Peyer's patch (tissue), 4 donors: ENCODE measurements around the gene OPCML. TPM values are rescaled to one million over a fixed set of nuclear protein-coding genes. Genes with fewer than 3 reads are reported as not detected.

Experiments
- DNase-seq, 3 donors: peaks; one replicate each; pipeline ENCODE4 v3.0.0-alpha.2; 2017 to 2019
- H3K27ac ChIP-seq, 4 donors: fragments of 200-600 bp; sonication (generic); one replicate each; pipeline ENCODE4 v1.5.1; 2016 to 2019
- H3K27me3 ChIP-seq, 2 donors: fragments of 200-600 bp; sonication (generic); one replicate each; pipeline ENCODE4 v1.5.1; 2019
- H3K36me3 ChIP-seq, 3 donors: fragments of 200-600 bp; sonication (generic); one replicate each; pipeline ENCODE4 v1.5.1; 2016 to 2019
- H3K4me1 ChIP-seq, 4 donors: fragments of 200-600 bp; sonication (generic); one replicate each; pipeline ENCODE4 v1.5.1; 2016 to 2019
- H3K4me3 ChIP-seq, 4 donors: fragments of 200-600 bp; sonication (generic); 1 replicate in 3 of 4; 2 replicates in 1 of 4; pipeline ENCODE4 v1.5.1; 2016 to 2019; ENCODE audit warnings: mild to moderate bottlenecking in 1 of 4
- H3K9me3 ChIP-seq, 4 donors: fragments of 200-600 bp; sonication (generic); one replicate each; pipeline ENCODE4 v1.5.1; 2016 to 2019; ENCODE audit warnings: mild to moderate bottlenecking in 1 of 4
- POLR2A ChIP-seq, 2 donors: fragments of 450-650 bp; IDR thresholded peaks; one replicate each; pipeline ENCODE4 v1.5.1; 2017; ENCODE audit warnings: antibody characterized with exemption in 2 of 2, mild to moderate bottlenecking in 2 of 2, moderate library complexity in 2 of 2
- total RNA-seq, 4 donors: library from RNA; depleted of rRNA; stranded (reverse); fragments of >200 nt; gene quantifications; one replicate each; pipeline ENCODE4 v1.1.0, GENCODE V29; 2016
- TF ChIP-seq, protein P1 (sequence below), 6 experiments: fragments of 450-650 bp in 4 of 6; fragments of 200-600 bp in 2 of 6; sonication (generic) in 1 of 6; IDR thresholded peaks; one replicate each; pipeline ENCODE4 v1.5.1; 2017 to 2019; ENCODE audit warnings: antibody characterized with exemption in 6 of 6, mild to moderate bottlenecking in 3 of 6, moderate library complexity in 1 of 6

Gene OPCML
- total RNA-seq, 4 donors from 2014 or later = not detected

DNA sequence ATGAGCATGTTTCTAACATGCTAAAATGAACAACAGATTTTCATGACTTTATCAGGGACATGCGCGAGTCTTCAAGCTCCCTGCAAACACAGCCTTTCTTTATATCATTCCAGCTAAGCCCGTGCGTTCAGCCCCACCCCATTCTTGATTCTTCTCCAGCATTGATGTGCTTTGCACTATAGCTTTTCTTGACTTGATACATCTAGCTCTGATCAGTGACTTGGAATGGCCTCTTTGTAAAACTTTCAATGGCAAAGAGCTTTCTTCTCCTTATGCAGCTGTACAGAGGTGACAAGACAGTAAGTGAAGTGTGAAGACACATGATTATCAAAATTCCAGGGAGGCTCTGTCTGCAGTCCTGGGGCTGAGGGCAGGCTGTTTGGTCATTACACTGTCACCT lies 561.0 kb downstream of the OPCML start:
- Histone ChIP-seq H3K4me3 (no peak overlapping the region), H3K4me1 (no peaks in the 10 kb centered on the region), H3K36me3 (no peaks in the 10 kb centered on the region), H3K27me3 (no peaks in the 10 kb centered on the region), H3K9me3 (no peaks in the 10 kb centered on the region), H3K27ac (no peak overlapping the region)
- TF ChIP-seq, protein P1, sequence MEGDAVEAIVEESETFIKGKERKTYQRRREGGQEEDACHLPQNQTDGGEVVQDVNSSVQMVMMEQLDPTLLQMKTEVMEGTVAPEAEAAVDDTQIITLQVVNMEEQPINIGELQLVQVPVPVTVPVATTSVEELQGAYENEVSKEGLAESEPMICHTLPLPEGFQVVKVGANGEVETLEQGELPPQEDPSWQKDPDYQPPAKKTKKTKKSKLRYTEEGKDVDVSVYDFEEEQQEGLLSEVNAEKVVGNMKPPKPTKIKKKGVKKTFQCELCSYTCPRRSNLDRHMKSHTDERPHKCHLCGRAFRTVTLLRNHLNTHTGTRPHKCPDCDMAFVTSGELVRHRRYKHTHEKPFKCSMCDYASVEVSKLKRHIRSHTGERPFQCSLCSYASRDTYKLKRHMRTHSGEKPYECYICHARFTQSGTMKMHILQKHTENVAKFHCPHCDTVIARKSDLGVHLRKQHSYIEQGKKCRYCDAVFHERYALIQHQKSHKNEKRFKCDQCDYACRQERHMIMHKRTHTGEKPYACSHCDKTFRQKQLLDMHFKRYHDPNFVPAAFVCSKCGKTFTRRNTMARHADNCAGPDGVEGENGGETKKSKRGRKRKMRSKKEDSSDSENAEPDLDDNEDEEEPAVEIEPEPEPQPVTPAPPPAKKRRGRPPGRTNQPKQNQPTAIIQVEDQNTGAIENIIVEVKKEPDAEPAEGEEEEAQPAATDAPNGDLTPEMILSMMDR (IDR thresholded peaks at IDR 0.05) = no peak
- no peak for DNase-seq

DNA sequence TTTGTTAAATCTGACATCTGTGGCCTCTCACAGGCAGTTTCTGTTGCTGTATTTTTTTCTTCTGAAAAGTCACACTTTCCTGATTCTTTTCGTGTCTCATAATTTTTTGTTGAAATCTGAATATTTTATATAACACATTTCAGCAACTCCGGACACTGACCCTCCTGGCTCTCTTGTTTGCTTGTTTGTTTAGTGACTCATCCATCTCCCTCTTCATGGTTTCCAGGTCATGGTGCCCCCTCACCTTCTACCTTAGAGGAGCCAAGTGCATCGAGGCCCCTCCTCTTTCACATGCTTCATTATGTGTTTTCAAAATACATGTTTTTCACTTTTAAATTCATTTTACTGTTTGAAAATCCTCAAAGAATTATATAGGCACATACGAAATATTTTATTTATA lies 562.4 kb downstream of the OPCML start:
- no peaks in the 10 kb centered on the region for H3K27me3 ChIP-seq
- no peak overlapping the region for H3K4me3 ChIP-seq
- no peak overlapping the region for H3K27ac ChIP-seq
- no peaks in the 10 kb centered on the region for H3K9me3 ChIP-seq
- no peak for TF ChIP-seq POLR2A (IDR thresholded peaks at IDR 0.05)
- TF ChIP-seq, protein P1 (IDR thresholded peaks at IDR 0.05) = no peak
- no peaks in the 10 kb centered on the region for H3K4me1 ChIP-seq
- no peaks in the 10 kb centered on the region for H3K36me3 ChIP-seq
- no peak for DNase-seq

DNA sequence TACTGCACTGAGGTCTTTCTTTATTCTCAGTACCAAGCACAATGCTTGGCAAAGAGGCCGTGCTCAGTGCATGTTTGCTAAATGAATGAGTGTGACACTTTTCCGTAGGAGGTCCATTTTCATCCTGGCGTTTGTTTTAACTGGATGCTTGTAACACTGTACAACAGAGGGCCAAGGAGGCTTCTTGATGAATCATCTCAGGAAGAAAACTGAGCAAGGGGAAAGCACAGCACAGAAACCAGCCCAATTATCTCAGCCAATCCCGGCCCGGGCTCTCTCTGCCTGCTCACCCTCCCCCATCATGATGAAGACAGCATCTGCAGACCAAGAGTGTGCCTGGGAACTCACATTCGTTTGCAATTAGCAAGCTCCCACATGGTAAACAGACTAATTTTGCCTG lies 570.3 kb downstream of the OPCML start:
- no peak overlapping the region for H3K4me3 ChIP-seq
- TF ChIP-seq POLR2A (IDR thresholded peaks at IDR 0.05) = no peak
- TF ChIP-seq, protein P1 (IDR thresholded peaks at IDR 0.05) = no peak
- no peaks in the 10 kb centered on the region for H3K9me3 ChIP-seq
- H3K27me3 ChIP-seq = no peaks in the 10 kb centered on the region
- no peaks in the 10 kb centered on the region for H3K4me1 ChIP-seq
- no peaks in the 10 kb centered on the region for H3K36me3 ChIP-seq
- H3K27ac ChIP-seq = no peak overlapping the region
- no peak for DNase-seq

DNA sequence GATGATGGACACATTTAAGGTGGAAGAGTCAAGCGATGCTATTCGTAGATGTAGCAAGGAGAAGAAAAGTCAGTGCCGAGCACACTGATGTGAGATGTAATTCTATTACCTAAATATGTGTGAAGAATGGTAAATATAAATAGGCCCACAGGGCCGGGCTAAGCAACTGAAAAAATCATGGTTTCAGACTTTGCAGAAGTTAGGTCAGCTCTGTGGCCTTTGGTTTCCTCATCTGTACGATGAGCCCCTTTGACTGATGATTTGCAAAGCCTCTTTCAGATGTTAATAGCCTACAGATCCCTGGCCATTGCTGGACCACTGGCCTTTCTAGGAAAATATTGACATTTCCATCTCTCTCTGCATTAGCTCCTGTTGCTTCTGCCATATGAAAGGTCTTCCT lies 570.8 kb downstream of the OPCML start:
- H3K4me1 ChIP-seq = no peaks in the 10 kb centered on the region
- no peaks in the 10 kb centered on the region for H3K36me3 ChIP-seq
- DNase-seq = no peak
- TF ChIP-seq POLR2A (IDR thresholded peaks at IDR 0.05) = no peak
- TF ChIP-seq, protein P1 (IDR thresholded peaks at IDR 0.05) = no peak
- H3K27me3 ChIP-seq = no peaks in the 10 kb centered on the region
- no peaks in the 10 kb centered on the region for H3K9me3 ChIP-seq
- H3K27ac ChIP-seq = no peak overlapping the region
- no peak overlapping the region for H3K4me3 ChIP-seq

DNA sequence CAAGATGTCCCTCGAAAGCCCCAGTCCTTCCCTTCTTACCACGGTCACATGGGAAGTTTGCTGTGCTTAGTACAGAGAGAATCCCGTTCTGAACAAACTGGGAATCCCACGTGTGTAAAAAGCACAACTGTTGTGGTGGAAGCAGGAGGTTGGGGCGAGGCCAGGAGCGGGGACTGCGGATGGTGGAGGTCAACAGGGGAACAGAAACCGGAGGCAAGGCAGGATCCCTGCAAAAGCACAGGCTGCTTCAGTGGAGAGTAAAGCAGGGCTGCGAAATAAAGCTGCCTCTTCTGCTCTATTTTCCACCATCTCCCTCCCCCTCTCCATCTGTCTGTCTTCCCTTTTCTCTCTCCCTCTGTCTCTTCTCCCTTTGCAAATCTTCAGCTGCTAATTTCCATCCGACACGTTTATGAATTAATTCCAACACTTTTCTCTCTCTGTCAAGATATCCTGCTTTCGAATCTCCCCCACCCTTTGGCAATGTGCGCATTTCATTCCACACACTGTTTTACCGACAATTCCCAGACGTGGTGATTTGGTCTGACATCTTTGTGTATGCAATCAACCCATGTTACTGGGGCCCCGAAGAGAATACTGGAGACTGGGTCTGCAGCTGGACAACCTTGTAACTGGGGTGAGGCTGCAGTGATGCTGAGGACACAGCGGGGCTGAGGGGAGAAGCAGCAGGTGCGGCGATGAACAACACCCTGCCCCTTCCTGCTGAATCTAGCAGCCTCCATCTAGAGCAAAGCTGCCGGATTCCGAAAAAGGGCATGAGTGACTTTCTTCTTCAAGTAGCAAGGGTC lies 571.8 kb downstream of the OPCML start:
- Histone ChIP-seq H3K4me1 (no peaks in the 10 kb centered on the region), H3K4me3 (no peak overlapping the region), H3K9me3 (no peaks in the 10 kb centered on the region), H3K27ac (no peak overlapping the region), H3K27me3 (no peaks in the 10 kb centered on the region), H3K36me3 (no peaks in the 10 kb centered on the region)
- no peak for DNase-seq
- TF ChIP-seq, protein P1 (IDR thresholded peaks at IDR 0.05) = no peak
- TF ChIP-seq POLR2A (IDR thresholded peaks at IDR 0.05) = no peak
